MG63 (cell line): ENCODE data around the gene ZDBF2. TPM values are rescaled to one million over a fixed set of nuclear protein-coding genes. Genes with fewer than 3 reads are reported as not detected.
"Not testable (repeated sequence)": the region's sequence is repeated elsewhere in the genome, so short reads cannot be mapped to it uniquely, and the experiment has no call there.

Experiments used
- DNase-seq: peaks from one replicate; pipeline ENCODE4 v3.0.0-alpha.2; 2020
- H3K27me3 ChIP-seq: fragments of 250-450 bp; sonication (Bioruptor Pico); 2 replicates; pipeline ENCODE4 v1.5.1; 2020; ENCODE audit warnings: mild to moderate bottlenecking, moderate library complexity
- H3K36me3 ChIP-seq: fragments of 250-450 bp; sonication (Bioruptor Pico); 2 replicates; pipeline ENCODE4 v1.5.1; 2020; ENCODE audit warnings: mild to moderate bottlenecking, moderate library complexity
- H3K4me3 ChIP-seq: fragments of 250-450 bp; sonication (Bioruptor Pico); 2 replicates; pipeline ENCODE4 v1.5.1; 2020; ENCODE audit warnings: mild to moderate bottlenecking, moderate library complexity
- H3K9me3 ChIP-seq: fragments of 250-450 bp; sonication (Bioruptor Pico); 2 replicates; pipeline ENCODE4 v1.5.1; 2020; ENCODE audit warnings: mild to moderate bottlenecking, moderate library complexity
- total RNA-seq: library from RNA; depleted of rRNA; stranded (reverse); fragments of >200 nt; shearing (Covaris generic); gene quantifications from 2 replicates; pipeline ENCODE4 v1.2.3, GENCODE V29; 2014; ENCODE audit warnings: low replicate concordance

The ZDBF2 gene
- total RNA-seq, 1 experiment from 2014 or later = 4.1 TPM

- Histone ChIP-seq H3K4me3 (no peak overlapping the region), H3K9me3 (peaks cover 9% of the 10 kb centered on the region), H3K27me3 (no peaks in the 10 kb centered on the region), H3K36me3 (peaks cover 38% of the 10 kb centered on the region)
- no peak for DNase-seq
Observed at GRCh38 chr2:206282746-206283145, 8.3 kb downstream of the ZDBF2 start.

GRCh38 chr2:206287197-206287596, 12.7 kb downstream of the ZDBF2 start:
- no peak overlapping the region for H3K4me3 ChIP-seq
- H3K27me3 ChIP-seq = no peaks in the 10 kb centered on the region
- H3K36me3 ChIP-seq = peaks cover 44% of the 10 kb centered on the region
- no peak for DNase-seq
- H3K9me3 ChIP-seq = peaks cover 14% of the 10 kb centered on the region

GRCh38 chr2:206289391-206289790, 14.9 kb downstream of the ZDBF2 start:
- Histone ChIP-seq H3K36me3 (peaks cover 27% of the 10 kb centered on the region), H3K4me3 (no peak overlapping the region), H3K9me3 (peaks cover 14% of the 10 kb centered on the region), H3K27me3 (no peaks in the 10 kb centered on the region)
- DNase-seq = no peak

GRCh38 chr2:206296128-206296527, 21.7 kb downstream of the ZDBF2 start:
- no peaks in the 10 kb centered on the region for H3K27me3 ChIP-seq
- peak; percentile 62 for DNase-seq
- H3K9me3 ChIP-seq = no peaks in the 10 kb centered on the region
- H3K36me3 ChIP-seq = peaks cover 7% of the 10 kb centered on the region; the same call in 1 of the 2 replicates
- H3K4me3 ChIP-seq = no peak overlapping the region

- H3K36me3 ChIP-seq, DNase-seq, H3K9me3 ChIP-seq, H3K4me3 ChIP-seq, H3K27me3 ChIP-seq: not testable (repeated sequence)
Observed at GRCh38 chr2:206299608-206300007, 25.1 kb downstream of the ZDBF2 start.

GRCh38 chr2:206305523-206306245, 31.2 kb downstream of the ZDBF2 start:
- Histone ChIP-seq H3K4me3 (no peak overlapping the region), H3K9me3 (no peaks in the 10 kb centered on the region), H3K36me3 (peaks cover 21% of the 10 kb centered on the region), H3K27me3 (no peaks in the 10 kb centered on the region)
- DNase-seq = no peak

- no peaks in the 10 kb centered on the region for H3K9me3 ChIP-seq
- H3K27me3 ChIP-seq = no peaks in the 10 kb centered on the region
- no peak overlapping the region for H3K4me3 ChIP-seq
- no peak for DNase-seq
- H3K36me3 ChIP-seq = peaks cover 16% of the 10 kb centered on the region
Observed at GRCh38 chr2:206311026-206311425, 36.6 kb downstream of the ZDBF2 start.

GRCh38 chr2:206316141-206316540, 41.7 kb downstream of the ZDBF2 start:
- H3K36me3 ChIP-seq = peaks cover 2% of the 10 kb centered on the region; the same call in 1 of the 2 replicates
- H3K27me3 ChIP-seq = no peaks in the 10 kb centered on the region
- H3K4me3 ChIP-seq = no peak overlapping the region
- DNase-seq = no peak
- H3K9me3 ChIP-seq = no peaks in the 10 kb centered on the region

GRCh38 chr2:206323033-206323432, 48.6 kb downstream of the ZDBF2 start:
- no peak for DNase-seq

GRCh38 chr2:206323486-206323885, 49.0 kb downstream of the ZDBF2 start:
- no peaks in the 10 kb centered on the region for H3K36me3 ChIP-seq
- no peak overlapping the region for H3K4me3 ChIP-seq
- H3K27me3 ChIP-seq = no peaks in the 10 kb centered on the region
- H3K9me3 ChIP-seq = no peaks in the 10 kb centered on the region
- no peak for DNase-seq

More at GRCh38 chr2:206323033-206323432, 48.6 kb downstream of the ZDBF2 start:
- Histone ChIP-seq H3K36me3 (no peaks in the 10 kb centered on the region), H3K9me3 (no peaks in the 10 kb centered on the region), H3K4me3 (no peak overlapping the region), H3K27me3 (no peaks in the 10 kb centered on the region)

- H3K4me3 ChIP-seq = no peak overlapping the region
- no peak for DNase-seq
- H3K9me3 ChIP-seq = no peaks in the 10 kb centered on the region
- H3K27me3 ChIP-seq = no peaks in the 10 kb centered on the region
- H3K36me3 ChIP-seq = no peaks in the 10 kb centered on the region
Observed at GRCh38 chr2:206324869-206325268, 50.4 kb downstream of the ZDBF2 start.

- no peaks in the 10 kb centered on the region for H3K9me3 ChIP-seq
- no peak overlapping the region for H3K4me3 ChIP-seq
- DNase-seq = no peak
- no peaks in the 10 kb centered on the region for H3K36me3 ChIP-seq
- no peaks in the 10 kb centered on the region for H3K27me3 ChIP-seq
Observed at GRCh38 chr2:206328974-206329373, 54.5 kb downstream of the ZDBF2 start.

- Histone ChIP-seq H3K27me3 (no peaks in the 10 kb centered on the region; the same call in 1 of the 2 replicates), H3K36me3 (no peaks in the 10 kb centered on the region), H3K4me3 (no peak overlapping the region), H3K9me3 (0 out of 2 replicates have a peak, but pooled peaks cover 2% of the 10 kb centered on the region)
- DNase-seq = no peak
Observed at GRCh38 chr2:206336861-206337260, 62.4 kb downstream of the ZDBF2 start.

GRCh38 chr2:206337956-206338355, 63.5 kb downstream of the ZDBF2 start:
- 0 out of 2 replicates have a peak, but pooled peaks cover 2% of the 10 kb centered on the region for H3K9me3 ChIP-seq
- H3K36me3 ChIP-seq = no peaks in the 10 kb centered on the region

GRCh38 chr2:206341396-206341795, 66.9 kb downstream of the ZDBF2 start:
- no peak for DNase-seq
- 0 out of 2 replicates have a peak, but pooled peaks cover 2% of the 10 kb centered on the region for H3K9me3 ChIP-seq
- no peak overlapping the region for H3K4me3 ChIP-seq
- no peaks in the 10 kb centered on the region for H3K27me3 ChIP-seq
- no peaks in the 10 kb centered on the region for H3K36me3 ChIP-seq

More at GRCh38 chr2:206337956-206338355, 63.5 kb downstream of the ZDBF2 start:
- H3K27me3 ChIP-seq = no peaks in the 10 kb centered on the region; the same call in 1 of the 2 replicates
- no peak overlapping the region for H3K4me3 ChIP-seq
- DNase-seq = no peak

- Histone ChIP-seq H3K27me3 (no peaks in the 10 kb centered on the region), H3K4me3 (no peak overlapping the region), H3K9me3 (0 out of 2 replicates have a peak, but pooled peaks cover 2% of the 10 kb centered on the region), H3K36me3 (no peaks in the 10 kb centered on the region)
- no peak for DNase-seq
Observed at GRCh38 chr2:206343144-206343543, 68.7 kb downstream of the ZDBF2 start.

GRCh38 chr2:206343816-206344215, 69.4 kb downstream of the ZDBF2 start:
- H3K4me3 ChIP-seq = no peak overlapping the region
- H3K27me3 ChIP-seq = no peaks in the 10 kb centered on the region
- H3K36me3 ChIP-seq = no peaks in the 10 kb centered on the region
- no peak for DNase-seq
- 0 out of 2 replicates have a peak, but pooled peaks cover 2% of the 10 kb centered on the region for H3K9me3 ChIP-seq

- Histone ChIP-seq H3K9me3 (no peaks in the 10 kb centered on the region), H3K36me3 (no peaks in the 10 kb centered on the region), H3K4me3 (no peak overlapping the region), H3K27me3 (no peaks in the 10 kb centered on the region)
- DNase-seq = no peak
Observed at GRCh38 chr2:206345606-206346005, 71.1 kb downstream of the ZDBF2 start.
